IPS-20b (cell line): Measurements from ENCODE around the gene CTAGE6.
"Not testable (repeated sequence)": the region's sequence is repeated elsewhere in the genome, so short reads cannot be mapped to it uniquely, and the experiment has no call there.

Experiments used
- H3K27ac ChIP-seq: one replicate; pipeline ENCODE4 v1.5.1; 2013; ENCODE audit warnings: low read length
- H3K27me3 ChIP-seq: 2 replicates; pipeline ENCODE4 v1.6.1; 2013; ENCODE audit warnings: mild to moderate bottlenecking, low read length, inconsistent platforms; ENCODE audit not compliant: insufficient read depth
- H3K36me3 ChIP-seq: 2 replicates; pipeline ENCODE4 v1.6.1; 2013; ENCODE audit warnings: low read depth, mild to moderate bottlenecking, inconsistent platforms, low read length, moderate library complexity; ENCODE audit not compliant: insufficient read depth
- H3K4me1 ChIP-seq: 2 replicates; pipeline ENCODE4 v1.6.1; 2013; ENCODE audit warnings: mild to moderate bottlenecking, control low read depth, inconsistent platforms, low read length, moderate library complexity; ENCODE audit not compliant: insufficient read depth
- H3K4me3 ChIP-seq: 2 replicates; pipeline ENCODE4 v1.5.1; 2013; ENCODE audit warnings: mild to moderate bottlenecking, low read length, inconsistent platforms
- H3K9ac ChIP-seq: 2 replicates; pipeline ENCODE4 v1.6.1; 2013; ENCODE audit warnings: low read depth, mild to moderate bottlenecking, inconsistent platforms, low read length, moderate library complexity
- H3K9me3 ChIP-seq: 2 replicates; pipeline ENCODE4 v1.6.1; 2013; ENCODE audit warnings: mild to moderate bottlenecking, low read depth, low read length, inconsistent platforms; ENCODE audit not compliant: insufficient read depth

Gene CTAGE6

DNA sequence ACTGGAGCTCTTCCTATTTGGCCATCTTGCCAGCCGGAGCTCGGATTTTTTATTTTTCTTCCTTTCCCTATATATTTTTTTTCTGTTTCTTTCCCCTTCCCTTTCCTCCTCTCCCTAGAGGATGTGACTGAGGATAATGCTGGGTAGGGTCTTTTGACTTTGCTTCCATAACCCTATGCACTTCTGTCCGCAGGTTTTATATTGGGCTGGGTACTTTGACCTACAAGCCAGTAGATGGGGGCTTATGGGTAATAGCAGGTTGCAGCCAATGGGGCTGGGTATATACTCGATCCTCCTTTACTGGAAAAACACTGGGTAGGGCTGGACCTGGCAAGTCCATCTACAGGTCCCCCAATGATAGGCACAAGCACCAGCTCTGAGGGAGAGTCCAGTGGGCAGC lies 12.2 kb downstream of the CTAGE6 start:
- not testable (repeated sequence) for H3K9ac ChIP-seq, H3K9me3 ChIP-seq, H3K36me3 ChIP-seq, H3K27me3 ChIP-seq, H3K4me1 ChIP-seq, H3K4me3 ChIP-seq, H3K27ac ChIP-seq

DNA sequence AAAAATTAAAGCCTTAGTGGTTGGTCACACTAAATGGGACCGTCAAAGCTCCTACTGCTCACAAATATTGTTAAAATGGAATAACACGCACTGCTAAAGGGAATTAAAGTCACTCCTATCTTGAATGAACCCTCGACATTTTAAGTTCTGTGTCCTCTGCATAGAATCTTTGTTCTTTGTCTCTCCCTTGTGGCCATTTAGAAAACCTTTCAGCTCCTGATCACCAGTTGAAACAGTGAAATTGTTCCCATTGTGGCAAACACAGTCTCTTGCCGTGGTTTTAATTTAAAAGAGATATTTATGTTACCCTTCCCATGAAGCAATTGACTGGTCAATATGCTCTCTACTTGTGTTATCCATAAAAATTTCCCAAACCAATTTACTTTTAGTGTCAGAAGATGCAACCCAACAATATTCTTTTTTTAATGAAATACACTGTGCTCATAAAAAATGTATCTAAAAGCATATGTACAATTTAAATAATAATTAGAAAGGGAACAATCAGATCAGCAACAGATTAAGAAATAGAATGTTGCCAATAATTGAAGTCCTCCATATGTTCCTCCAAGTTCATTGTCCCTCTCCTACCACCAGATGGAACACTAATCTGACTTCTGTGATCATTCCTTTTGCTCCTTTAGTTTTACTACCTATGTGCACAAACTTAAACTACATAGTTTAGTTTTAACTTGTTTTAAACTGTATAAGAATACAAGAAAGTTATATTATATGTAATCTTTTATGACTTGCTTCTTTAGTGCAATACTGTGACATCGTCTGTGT lies 20.3 kb downstream of the CTAGE6 start:
- not testable (repeated sequence) for H3K4me3 ChIP-seq, H3K9ac ChIP-seq, H3K27me3 ChIP-seq, H3K9me3 ChIP-seq, H3K27ac ChIP-seq, H3K36me3 ChIP-seq, H3K4me1 ChIP-seq

DNA sequence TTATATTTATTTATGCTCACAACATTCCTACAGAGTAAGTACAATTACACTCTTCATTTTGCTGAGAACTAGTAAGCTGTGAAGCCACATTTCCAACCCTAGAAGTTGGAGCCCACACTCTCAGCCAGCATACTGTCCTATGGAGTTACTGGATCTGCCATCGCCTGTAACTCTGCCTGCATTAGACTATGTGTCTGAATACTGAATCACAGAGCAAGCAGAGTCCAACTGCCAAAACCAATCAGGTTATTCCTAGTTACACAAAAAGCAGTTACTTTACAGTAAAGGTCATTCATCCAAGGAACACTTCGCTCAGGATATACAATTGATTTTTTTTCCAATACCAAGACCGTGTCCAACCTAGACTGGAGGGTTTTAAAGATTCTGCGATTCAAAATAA lies 21.5 kb downstream of the CTAGE6 start:
- no peak overlapping the region for H3K27ac ChIP-seq
- no peaks in the 10 kb centered on the region for H3K36me3 ChIP-seq
- no peaks in the 10 kb centered on the region for H3K4me1 ChIP-seq
- H3K27me3 ChIP-seq = no peaks in the 10 kb centered on the region
- H3K9ac ChIP-seq = no peak overlapping the region
- H3K9me3 ChIP-seq = no peaks in the 10 kb centered on the region
- H3K4me3 ChIP-seq = no peak overlapping the region

DNA sequence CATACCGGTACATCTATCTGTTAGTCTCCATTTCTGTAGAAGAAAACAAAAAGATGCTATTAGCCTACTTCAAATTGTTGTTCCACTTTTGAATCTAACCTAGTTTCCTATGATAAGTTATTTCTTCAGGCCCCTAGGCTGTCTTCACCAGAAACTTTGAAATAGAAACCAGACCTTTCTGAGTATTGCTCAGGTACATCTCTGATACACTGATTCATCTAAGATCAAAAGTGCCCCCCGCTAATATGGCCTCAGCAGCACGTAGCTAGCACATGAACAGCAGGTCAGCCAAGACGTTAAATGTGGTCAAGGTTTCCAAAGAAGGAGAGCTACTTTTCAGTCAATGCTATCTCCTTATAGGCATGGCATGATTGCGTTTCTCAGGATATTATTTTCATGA lies 23.6 kb downstream of the CTAGE6 start:
- H3K4me1 ChIP-seq = no peaks in the 10 kb centered on the region
- no peaks in the 10 kb centered on the region for H3K9me3 ChIP-seq
- H3K27ac ChIP-seq = no peak overlapping the region
- H3K36me3 ChIP-seq = no peaks in the 10 kb centered on the region
- no peak overlapping the region for H3K4me3 ChIP-seq
- H3K9ac ChIP-seq = no peak overlapping the region
- no peaks in the 10 kb centered on the region for H3K27me3 ChIP-seq

DNA sequence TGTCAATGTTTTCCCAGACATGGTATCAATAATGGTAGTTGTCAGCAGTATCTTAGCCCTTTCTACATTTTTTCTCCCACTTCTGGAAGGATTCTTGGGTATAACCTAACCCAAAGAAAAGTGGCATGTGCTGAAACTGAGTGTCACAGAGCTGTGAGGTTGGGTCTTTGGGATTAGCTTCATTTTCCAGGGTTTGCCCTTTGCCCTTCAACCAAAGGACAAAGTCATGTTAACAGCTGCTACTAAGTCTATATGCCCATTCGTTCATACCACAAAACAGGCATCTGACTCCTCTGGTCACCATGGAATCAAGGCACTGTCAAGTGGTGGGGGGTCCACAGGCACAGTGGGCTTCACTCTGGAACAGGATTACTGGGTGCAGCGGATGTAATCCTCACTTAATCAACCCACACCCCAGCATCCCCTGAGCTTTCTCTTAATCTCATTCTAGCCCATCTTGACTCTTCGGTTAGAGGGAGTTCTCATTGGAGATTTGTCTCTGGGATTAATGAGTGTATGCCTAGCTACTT lies 29.1 kb downstream of the CTAGE6 start:
- Histone ChIP-seq H3K9ac (no peak overlapping the region), H3K36me3 (no peaks in the 10 kb centered on the region), H3K27me3 (no peaks in the 10 kb centered on the region), H3K9me3 (no peaks in the 10 kb centered on the region), H3K27ac (no peak overlapping the region), H3K4me3 (no peak overlapping the region), H3K4me1 (no peaks in the 10 kb centered on the region)

DNA sequence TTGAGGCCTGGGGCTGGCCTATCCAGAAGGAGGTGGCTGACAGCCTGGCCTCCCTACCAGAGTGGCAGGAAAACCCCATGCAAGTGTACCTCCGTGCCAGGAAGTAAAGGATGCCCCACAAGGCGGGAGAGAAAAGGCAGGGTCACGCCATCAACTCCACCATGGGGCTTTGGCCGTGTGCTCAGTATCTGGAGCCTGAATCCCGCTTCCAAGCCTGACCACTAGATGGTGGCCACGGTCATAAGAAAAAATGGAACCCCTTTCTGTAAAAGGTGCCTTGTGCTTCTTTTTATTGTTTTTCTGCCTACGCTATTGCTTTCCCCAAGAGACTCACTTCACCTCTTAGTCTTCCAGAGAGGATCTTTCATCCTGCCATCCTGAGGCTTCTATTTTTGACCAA lies 29.9 kb downstream of the CTAGE6 start:
- H3K27me3 ChIP-seq, H3K9me3 ChIP-seq, H3K4me1 ChIP-seq, H3K27ac ChIP-seq, H3K36me3 ChIP-seq, H3K9ac ChIP-seq, H3K4me3 ChIP-seq: not testable (repeated sequence)

DNA sequence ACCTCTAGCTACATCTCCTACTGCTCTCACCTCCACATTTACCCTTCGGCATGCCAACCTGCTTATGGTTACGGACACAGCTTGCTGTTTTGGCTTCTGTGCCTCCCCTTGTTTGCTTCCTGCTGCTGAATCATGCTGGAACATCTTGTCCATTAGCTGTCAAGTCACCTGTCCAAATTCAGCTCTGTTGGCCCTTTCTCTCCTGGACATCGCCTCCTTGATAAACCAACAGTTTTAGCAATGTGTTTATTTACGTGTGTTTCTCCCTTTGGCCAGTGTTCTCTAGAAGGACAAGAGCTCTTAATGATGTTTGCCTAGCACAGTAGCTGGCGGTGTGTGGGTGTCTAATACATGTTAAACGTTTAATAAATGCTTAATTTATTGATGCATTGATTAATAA lies 31.4 kb downstream of the CTAGE6 start:
- H3K9me3 ChIP-seq, H3K27me3 ChIP-seq, H3K27ac ChIP-seq, H3K9ac ChIP-seq, H3K4me1 ChIP-seq, H3K36me3 ChIP-seq, H3K4me3 ChIP-seq: not testable (repeated sequence)

DNA sequence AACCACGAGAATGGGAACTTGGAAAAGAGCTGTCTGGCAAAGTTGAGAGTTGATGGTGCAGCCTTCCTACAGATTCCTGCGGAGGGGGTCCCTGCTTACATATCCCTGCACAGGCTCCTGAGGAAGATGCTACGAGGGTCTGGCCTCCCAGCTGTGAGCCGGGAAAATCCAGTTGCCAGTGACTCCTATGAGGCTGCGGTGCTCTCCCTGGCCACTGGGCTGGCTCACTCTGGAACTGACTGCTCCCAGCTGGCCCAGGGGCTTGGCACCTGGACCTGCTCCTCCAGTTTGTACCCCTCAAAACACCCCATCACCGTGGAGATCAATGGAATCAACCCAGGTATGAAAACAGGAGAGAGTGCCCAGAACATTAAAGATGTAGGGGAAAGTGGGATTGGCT lies 37.2 kb downstream of the CTAGE6 start:
- not testable (repeated sequence) for H3K36me3 ChIP-seq, H3K4me1 ChIP-seq

DNA sequence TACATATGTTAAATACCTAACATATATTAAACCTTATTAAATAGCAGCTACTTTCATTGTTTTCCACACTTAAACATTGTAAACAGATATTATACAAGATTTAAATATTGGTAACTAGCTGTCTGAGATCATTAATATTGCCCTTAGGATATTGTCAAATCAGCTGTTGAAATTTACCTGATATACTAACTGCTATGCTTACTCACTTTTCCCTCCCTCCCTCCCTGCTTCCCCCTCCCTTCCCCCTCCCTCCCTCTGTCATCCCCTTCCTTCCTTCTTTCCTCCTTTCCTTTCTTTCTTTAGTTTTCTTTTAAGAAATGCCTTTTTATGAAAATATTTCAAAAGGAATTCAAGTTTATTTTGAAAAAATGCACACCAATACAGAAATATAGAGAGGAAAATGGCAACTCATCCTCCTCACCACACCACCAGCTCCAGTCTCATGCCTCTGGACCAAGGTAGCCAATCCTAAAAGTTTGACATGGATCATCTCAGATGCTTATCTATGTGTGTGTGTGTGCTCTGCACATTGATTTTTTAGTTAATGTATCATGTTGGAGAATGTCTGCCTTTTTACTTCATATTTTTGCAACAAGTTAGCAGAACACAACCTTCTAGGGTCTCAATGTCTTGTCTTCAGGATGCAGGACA lies 41.8 kb downstream of the CTAGE6 start:
- not testable (repeated sequence) for H3K4me3 ChIP-seq, H3K27me3 ChIP-seq, H3K4me1 ChIP-seq, H3K9me3 ChIP-seq, H3K36me3 ChIP-seq, H3K9ac ChIP-seq, H3K27ac ChIP-seq

More for the DNA sequence above, 37.2 kb downstream of the CTAGE6 start:
- H3K27me3 ChIP-seq, H3K4me3 ChIP-seq, H3K9ac ChIP-seq, H3K27ac ChIP-seq, H3K9me3 ChIP-seq: not testable (repeated sequence)

DNA sequence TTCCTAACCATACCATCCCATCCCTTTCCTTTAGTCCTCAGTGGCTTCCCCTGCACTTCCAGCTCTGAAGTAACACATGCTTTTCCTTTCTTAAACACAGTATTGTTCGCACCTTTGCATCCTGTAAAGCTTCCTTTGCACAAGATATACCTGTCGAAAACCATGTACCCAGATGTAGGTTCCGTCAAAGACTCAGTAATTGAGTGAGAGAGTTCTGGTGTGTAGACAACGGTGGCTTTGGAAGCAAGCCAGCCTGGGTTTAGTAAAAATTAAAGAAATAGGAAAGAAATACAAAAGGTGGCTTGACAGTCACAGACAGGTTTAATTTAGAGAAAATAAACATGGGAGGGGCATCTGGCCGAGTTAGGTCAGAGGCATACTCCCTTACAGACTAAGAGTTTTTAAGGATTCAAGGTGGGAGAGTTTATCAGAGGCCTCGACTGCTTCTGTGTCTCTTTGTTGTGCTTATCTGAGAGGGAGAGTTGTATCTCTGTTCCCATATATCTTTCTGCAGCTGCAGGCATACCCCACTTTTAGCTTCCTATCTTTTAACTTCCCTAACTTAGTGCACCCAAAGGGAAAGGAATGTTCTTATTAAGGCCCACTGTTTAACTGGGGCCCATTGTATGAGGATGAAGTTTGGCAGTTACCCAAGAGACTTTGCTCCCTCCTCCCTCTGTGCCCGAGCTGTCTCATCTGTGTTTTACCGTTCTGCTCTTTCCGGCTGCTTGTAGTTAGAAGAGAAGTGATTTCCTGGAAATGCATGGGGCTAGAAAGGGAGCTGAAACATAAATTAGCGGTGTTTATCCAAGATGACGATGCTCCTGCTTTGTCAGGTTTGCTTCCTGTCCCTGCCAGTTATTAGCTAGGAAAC lies 42.7 kb downstream of the CTAGE6 start:
- H3K36me3 ChIP-seq, H3K9me3 ChIP-seq, H3K4me1 ChIP-seq, H3K4me3 ChIP-seq, H3K27me3 ChIP-seq, H3K27ac ChIP-seq, H3K9ac ChIP-seq: not testable (repeated sequence)

DNA sequence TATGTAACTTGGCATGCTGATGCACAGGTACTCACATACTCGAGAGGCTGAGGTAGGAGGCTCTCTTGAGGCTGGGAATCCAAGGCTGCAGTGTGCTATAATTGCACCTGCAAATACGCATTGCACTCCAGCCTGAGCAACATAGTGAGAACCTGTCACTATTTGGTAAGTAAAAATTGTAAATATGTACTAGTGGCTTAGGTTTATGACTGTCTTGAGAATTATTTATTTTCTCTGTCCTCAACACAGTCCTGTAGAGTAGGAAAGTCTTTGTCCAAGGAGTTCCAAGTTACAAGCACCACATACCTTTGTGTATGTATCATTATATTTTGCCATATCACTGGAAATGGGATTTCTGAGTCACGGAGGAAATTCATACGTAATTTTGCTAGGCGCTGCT lies 45.1 kb downstream of the CTAGE6 start:
- H3K9ac ChIP-seq, H3K36me3 ChIP-seq, H3K27me3 ChIP-seq, H3K4me3 ChIP-seq, H3K4me1 ChIP-seq, H3K9me3 ChIP-seq, H3K27ac ChIP-seq: not testable (repeated sequence)
